Activated T-helper 1 cell treated with Interleukin-2 at 50 U/mL for 16 hours (primary cell): ENCODE data around the gene FHOD3.

ENCODE experiments used
- DNase-seq: peaks from one replicate; pipeline ENCODE4 v3.0.0-alpha.2; 2020; ENCODE audit warnings: low read depth

Gene FHOD3

DNA sequence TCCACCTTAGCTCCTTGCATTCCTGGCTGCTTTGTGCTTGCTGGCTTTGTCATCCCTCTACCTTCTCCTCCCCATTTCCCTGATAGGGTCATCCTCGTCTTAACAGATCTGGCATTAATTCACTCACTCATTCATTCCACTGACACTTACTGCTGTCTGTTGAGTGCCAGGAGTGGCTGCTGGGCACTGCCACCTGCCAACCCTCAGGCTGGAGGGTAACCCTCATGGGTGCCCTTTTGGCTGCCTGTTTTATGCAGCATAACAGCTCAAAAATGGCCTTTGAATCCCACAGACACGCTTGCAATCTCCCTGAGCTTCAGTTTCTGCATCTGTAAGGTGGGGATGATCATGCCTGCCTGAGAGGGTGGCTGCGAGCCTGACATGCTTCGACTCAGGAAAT is 25.2 kb downstream of the FHOD3 start:
- DNase-seq: no peak

DNA sequence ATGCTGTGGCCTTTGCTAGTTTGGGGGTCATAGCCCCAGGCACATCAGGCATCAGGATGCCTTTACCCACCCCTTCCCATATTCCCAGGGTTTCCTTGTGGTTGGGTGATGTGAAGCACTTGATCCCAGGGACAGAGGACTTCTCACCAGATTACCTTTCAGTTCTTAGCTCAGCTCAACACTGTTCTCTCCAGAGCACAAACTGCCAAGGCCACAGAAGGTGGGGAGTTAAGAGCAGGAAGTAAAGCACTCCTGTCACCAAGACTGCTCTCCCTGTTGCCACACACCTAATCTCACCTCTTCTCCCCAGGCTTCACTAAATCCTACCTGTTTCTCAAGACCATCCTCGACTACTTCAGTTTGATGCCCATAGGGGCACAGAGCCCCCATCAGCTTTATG is 25.9 kb downstream of the FHOD3 start:
- DNase-seq: no peak

DNA sequence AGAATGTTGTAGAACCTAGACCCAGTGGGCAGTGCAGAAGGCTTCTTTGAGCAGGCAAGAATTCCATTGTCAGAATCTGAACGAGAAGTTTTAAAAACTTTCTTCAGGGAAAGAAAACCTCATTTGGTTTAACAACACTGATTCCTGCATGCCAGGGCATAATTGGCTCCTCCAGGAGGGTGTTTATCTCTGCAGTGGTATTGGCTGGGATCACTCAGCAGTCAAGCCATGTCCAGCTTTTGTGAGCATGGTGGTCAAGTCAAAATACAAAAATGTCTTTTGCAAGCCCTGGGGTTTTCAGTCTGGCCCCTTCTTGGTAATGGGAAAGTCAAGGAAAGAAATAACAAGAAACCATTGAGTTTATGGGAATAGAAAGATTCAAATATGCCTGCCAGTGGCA is 28.3 kb downstream of the FHOD3 start:
- no peak for DNase-seq

DNA sequence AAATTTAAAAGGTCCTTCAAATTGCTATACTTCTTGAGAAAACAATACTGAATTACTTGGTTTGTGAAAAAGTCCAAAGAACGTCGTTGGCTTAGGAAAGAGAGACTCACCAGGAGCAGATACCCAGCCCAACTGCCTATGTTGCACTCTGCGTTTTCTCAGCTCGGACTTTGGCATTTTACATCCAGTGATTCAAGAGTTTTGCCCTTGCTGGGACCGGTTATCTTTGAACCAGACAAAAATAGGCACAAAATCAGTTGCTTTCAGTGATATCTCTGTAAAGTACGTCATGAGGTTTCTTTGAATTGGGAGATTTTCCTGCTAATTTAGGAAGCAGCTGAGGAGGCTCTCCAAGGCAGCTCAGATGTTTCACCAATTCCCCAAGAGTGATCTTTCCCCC is 29.3 kb downstream of the FHOD3 start:
- no peak for DNase-seq

DNA sequence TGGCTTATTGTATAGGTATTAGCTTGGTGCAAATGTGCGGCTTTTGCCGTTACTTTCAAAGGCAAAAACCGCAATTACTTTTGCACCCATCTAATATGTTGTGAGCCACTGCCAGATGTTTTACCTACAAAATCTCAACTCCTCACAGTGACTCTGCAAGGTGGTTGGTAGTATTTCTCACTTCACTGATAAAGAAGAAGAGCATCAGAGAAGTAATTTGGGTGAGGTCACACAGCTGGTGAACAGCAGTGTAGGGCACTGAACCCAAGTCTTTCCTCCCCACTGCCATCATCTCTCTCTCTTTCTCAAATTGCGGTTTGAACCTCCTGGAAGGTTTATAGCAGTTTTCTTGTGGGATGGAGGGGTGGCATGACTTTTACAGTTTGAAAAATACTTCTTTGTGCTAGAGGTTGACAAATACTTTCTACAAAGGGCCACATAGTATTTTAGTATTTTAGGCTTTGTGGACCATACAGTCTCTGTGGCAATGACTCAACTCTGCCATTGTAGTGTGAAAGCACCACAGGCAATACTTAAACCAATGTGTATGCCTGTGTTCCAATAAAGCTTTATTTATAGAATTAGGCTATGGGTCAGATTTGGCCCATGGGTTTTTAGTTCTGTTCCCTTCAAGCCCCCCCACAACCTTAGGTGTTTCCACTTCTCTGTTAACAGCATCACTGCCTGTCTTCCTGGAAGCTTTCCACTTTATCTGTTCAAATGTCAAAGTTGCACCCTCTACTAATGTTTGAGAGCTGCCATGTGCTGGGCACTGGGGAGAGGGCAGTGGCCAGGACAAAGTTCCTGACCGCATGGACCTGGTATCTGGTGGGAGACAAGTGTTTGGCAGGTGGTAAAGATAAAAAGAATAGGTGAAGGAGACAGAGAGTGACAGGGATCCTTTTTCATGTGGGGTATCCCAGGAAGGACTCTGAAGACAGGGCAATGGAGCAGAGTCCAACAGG is 30.1 kb downstream of the FHOD3 start:
- no peak for DNase-seq

DNA sequence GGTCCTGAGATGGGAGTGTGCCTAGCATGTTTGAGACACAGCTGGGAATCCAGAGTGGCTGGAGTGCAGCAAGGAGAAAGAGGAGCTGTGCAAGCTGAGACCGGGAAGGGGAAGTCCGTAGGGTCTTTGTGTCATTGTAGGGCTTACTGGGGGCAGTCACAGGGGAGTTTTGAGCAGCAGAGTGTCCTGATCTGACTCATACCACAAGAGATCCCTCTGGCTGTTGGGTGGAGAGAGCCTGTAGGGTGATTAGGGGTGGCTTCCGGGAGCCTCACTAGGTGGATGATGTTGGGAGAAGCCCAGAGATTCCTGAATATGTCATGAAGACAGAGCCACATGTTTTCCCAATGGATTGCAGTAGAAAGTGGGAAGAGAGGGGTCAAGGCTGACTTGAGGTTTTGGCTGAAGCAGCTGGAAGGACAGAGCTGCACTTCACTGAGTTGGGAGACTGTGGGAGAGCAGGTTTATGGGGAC is 30.9 kb downstream of the FHOD3 start:
- DNase-seq: no peak

DNA sequence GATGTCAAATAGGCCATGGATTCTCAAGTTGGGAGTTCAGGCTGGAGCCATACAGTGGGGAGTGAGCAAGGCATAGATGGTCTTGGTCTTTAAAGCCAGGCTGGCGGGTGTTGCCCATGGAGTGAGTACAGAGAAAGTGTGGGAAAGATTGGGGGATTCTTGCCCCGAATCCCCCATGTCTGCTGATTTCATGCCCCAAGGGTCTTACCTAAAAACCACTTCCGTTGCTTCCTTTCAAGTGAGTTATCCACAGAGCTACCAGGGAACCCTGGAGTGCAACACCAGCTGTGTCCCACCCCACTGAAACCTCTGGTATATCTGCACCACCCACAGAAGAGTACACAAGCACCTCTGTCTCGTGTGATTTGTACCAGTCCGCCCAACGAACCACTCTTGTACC is 31.4 kb downstream of the FHOD3 start:
- DNase-seq: no peak

DNA sequence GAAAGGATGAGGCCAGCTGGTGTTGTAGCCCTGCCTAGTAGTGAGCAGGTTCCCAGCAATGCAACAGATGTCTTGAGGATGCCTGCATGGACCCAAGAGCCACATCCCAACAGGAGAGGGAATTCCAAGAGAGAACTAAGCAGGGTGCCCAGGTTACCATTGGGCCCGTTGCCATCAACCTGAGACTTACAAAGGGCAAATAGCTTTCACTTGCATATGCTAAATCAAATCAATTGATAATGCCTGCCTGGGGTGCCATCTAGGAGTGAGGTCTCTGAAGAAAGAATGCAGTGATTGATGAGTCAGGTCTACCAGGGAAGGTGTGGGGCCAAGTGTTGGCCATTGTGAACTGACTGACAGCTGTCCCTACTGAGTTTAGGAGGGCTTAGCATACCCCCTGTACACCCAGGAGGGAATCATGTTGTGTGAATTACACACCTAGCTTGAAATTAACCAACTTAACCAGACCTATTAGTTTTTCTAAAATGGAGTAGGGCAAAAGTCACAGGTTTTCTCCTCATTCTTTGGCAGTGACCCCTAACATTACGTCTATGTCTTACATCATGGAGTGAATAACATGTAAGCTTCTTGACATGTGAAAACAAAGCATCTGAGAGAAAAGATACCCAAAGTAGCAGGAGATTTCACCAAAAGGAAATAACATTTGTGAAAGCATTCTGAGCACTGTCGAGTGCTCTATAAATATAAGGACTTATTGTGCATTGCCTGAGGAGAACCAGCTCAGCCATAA is 32.3 kb downstream of the FHOD3 start:
- no peak for DNase-seq

DNA sequence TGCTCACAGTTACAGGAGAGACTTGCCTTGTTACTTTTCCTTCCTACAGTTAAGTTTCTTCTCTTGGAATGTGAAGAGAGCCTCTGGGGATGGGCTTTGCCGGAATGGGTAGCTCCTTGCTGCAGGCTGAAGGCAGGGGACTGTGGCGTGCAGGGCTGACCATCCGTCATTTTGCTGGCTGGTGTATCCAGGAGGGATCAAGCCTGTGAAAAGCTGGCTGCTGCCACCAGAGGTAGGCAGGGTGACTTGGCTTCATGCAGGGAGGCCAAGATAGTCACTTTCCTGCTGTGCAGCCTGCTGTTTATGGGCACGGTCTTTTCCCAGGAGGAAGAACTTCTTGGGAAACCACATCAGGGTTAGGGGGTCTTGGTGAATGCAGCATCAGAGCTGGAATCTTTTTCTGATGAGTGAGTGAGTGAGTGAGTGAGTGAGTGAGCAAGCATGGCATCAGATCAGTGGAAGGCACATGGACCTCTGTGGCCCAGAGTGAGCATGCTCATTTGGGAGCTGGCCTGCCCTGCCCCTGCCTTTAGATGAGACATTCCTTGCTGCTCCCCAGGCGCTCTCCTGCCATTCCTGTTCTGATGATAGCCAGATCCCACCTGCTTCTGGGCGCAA is 33.0 kb downstream of the FHOD3 start:
- no peak for DNase-seq

DNA sequence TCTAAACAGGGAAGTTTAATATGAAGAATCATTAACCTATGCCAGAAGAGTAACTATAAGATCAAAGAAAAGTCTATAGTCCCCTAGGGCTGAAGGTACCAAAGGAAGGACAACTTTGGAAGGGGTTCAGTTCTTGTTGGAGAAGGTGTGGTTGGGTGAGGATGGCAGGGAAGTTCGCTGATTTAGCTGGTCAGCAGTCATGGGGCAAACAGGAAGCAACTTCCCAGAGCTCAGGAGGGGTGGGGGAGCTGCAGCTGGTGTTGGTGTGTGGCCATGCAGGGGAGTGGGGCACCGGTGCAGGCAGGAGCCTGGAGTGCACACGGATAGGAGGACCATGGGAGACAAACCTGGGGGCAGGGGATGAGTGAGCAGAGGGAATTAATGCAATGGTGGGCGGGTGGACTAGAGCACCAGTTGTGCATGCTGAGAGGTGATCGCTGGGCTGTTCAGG is 34.0 kb downstream of the FHOD3 start:
- no peak for DNase-seq

DNA sequence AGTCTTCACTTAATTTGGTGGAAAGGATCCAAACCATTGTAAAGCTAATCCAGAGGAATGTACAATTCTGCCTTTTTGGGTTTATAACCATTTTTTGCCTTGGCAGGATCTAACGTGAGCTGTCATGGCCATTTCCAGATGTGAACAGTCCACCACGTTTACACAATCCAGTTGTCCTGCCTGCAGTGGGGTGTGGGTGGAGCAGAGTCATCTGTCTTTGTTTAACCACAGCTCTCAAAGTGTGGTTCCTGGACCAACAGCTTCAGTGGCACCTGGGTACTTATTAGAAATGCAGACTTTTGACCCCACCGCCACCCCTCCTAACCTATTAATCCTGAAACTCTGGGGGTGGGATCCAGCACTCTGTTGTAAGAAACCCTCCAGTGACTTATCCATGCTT is 35.9 kb downstream of the FHOD3 start:
- no peak for DNase-seq

DNA sequence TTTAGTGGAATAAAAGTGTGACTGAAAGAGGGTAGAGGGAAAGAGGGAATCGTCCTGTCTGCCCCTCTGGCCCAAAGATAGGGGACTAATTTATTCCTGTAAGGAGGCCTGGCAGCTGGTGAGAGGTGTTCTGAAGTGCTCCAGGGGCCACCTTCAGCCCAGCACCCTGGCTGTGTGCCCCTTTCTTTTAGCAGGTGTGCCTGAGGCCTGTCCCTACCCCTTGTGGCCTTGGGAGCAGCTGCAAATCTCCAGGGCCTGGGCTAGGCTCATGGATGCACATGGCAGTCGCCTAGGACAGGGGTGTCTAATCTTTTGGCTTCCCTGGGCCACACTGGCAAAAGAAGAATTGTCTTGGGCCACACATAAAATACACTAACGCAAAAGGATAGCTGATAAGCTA is 37.3 kb downstream of the FHOD3 start:
- no peak for DNase-seq

DNA sequence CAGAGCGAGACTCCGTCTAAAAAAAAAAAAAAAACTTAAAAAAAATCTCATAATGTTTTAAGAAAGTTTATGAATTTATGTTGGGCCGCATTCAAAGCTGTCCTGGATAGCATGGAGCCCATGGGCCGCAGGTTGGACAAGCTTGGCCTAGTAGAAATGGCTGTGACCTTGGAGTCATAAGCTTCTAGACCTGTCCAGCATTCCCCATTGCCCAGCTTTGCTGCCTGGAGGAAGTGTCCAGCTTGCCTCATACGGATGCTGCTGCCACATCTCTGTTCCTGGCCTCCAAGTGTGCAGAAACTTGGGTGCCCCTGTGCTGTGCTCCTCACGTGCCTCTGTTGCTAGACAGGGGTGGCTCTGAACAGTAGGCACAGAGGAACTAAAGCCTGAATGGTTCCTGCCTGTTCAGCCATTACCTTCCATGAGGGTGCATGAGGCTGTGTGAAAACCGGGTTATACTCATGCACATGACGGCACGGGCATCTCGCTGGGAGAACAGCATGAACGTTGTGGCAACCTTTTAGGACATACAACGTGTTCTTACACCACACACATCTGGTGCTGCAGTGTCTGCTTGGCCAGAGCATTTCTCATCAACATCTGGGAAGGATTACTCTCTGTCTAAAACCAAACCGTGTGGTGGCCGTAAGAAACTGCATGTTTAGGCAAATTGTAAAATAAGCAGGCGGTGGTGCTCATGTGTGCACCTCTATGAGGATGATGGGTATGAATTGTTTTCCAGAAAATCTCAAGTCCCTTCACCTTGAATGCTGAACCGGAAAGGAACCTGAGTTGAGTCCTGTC is 38.2 kb downstream of the FHOD3 start:
- DNase-seq: no peak

DNA sequence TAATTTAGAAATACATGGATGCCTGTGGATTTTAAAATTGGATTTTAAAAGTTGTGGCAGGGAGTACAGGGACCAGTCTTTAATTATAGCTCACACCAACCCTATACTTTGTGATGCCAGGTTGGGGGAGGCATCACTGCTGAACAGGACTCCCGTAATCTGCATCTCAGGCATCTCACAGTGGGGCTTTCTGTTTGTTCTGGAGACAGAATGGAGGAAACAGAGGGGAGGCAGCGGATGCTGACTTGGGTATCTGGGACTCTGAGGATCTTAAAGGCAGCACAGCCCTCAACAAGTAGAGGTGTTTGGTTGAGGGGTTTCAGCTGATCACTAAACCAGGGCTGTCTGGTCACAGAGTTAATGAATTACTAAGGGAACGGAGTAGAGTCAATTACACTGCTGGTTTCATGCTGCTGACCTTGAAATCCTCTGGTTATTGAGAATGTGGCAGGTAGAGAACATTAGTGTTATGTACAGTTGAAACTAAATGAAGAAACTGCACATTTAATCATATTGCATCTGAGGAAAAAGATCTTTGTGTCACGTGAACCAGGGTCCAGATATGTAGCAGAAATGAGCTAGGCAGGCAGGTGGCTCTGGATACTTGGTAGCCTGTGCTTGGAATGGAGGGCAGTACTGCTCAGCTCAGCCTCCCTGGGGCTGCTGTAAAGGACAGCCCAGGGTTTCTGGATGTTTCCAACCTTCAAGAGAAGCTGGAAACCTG is 40.3 kb downstream of the FHOD3 start:
- no peak for DNase-seq

DNA sequence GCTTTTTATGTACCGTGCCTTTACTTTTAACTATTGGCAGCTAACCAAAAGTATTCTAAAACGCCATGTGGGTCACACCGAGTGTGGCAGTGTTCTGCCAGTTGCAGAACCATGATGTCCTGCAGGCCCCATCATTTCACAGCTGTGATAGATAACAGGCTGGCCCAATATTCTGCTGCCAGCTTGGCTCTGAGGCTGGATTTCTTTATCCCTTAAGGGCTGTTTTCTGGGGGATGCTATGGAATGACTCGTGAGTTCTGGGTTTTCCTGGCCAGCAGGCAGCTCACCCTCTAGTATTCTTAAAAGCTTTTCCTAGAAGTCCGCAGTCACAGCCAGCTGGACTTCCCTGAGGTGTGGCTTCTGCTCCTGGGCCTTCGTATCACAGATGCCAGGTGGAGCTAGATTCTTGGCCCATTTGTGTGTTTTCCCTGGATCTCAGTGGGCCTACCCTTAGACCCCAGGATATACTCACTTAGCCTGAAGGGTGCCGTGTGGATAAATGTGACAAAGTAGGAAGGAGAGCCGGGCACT is 41.0 kb downstream of the FHOD3 start:
- no peak for DNase-seq

DNA sequence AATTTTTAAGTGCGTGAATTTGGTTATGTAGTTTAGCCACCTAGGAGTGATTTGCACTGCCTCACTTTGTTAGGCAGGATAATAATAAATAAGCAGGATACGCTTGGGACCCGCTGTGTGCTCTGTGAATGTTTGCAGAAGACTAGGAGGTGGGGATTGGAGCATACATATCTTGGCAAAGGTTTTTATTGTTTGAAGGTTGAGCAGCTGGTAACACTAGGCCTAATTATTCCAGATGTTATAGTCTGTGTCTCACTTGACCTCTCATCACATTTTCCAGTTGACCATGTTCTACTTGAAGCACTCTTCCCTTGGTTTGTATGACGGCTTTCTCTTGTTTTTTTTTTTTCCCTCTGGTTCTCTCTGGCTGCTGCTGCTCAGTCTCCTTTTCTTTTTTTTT is 42.7 kb downstream of the FHOD3 start:
- DNase-seq: no peak

DNA sequence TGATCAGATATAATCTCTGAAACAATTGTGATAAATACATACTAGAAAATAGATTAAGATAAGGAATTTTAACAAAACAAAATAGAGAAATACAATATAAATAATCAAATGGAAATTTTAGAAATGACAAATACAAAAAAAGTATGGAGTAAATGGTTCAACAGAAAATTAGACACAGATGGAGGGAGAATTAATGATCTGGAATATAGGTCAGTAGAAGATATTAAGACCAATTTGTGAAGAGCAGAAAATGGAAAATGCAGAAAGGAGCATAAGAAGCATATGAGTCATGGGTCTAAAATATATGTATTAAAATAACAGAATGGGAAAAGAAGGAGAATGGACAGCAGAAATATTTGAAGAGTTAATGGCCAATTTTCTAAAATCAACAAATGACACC is 44.4 kb downstream of the FHOD3 start:
- no peak for DNase-seq

DNA sequence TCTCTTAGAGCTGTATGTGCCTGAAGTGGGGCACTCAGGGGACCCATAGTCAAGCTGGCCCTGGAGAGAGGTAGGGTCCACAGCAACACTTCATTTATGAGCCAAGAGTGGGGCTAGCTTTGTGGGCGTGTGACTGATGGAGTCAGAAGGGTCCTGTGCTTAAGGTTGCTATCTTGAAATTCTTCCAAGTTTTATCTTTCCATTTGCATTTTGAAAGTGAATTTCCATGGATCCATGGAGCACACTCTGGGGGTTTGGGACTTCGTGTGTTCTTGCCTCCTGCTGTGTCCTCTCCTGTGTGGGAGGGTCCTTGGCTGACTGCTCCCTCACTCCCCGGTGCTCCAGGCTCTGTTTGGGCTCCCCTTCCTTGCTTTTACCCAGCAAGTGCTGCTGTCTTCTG is 50.8 kb downstream of the FHOD3 start:
- no peak for DNase-seq

DNA sequence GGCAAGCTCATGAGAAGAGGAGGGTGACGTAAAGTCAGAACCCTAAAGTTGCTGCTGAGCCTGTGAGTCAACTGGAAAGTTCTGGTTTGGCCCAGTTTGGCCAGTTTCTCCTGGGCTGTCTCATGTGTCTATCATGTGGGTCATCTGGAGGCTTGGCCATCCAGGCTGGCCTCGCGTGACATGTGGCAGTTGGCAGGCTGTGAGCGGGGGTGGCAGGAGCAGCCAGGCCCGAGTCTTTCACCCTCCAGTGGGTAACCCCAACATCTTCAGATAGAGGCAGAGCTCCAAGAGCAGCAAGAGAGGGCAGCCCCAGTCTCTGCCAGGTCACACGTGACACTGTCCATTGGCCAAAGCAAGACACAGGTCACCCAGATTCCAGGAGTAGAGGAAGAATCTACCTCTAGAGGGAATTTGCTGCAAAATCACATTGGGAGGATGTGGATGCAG is 51.5 kb downstream of the FHOD3 start:
- DNase-seq: no peak

DNA sequence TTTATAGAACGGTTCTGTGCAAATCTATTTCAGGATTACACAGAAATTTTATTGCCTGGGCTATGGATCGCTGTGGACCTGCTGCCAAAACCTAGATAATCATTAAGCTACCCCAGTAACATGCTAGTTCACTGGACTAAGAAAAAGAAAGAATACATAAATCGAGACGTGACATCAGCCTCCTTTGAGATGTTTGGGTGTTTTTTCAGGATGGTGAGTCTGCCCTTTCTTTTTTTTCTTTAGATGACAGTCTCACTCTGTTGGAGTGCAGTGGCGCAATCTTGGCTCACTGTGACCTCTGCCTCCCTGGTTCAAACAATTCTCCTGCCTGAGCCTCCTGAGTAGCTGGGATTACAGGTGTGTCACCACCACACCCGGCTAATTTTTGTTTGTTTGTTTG is 52.0 kb downstream of the FHOD3 start:
- no peak for DNase-seq

DNA sequence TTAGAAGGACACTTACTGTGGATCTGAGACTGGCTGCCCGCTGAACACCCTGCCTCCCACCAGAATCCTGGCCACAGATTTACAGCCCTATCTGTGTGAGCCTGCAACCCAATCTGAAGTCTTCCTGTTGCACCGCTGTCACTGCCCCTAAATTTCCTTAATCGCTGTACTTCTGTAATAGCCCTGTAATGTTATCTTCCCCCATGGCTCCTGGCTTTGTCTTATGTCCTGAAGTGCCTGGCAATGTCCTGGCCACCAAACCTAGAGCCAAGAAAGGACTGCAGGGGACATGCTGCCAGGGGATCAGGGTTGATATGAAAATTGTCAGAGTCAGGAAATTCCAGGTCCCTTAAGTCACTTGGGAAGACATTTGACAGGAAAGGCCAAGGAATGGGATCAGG is 52.7 kb downstream of the FHOD3 start:
- no peak for DNase-seq
